Mesothelial cell of epicardium (in vitro differentiated cells): ENCODE results near the gene CHRM1. TPM values are rescaled to one million over a fixed set of nuclear protein-coding genes. Genes with fewer than 3 reads are reported as not detected.

Source experiments
- DNase-seq, 2 experiments: peaks; one replicate each; pipeline ENCODE4 v3.0.0; 2021; ENCODE audit warnings: low spot score in 2 of 2; ENCODE audit not compliant: unreplicated experiment in 2 of 2
- H3K27ac Mint-ChIP-seq: 2 replicates; pipeline ENCODE4 v1.8.0; 2021; ENCODE audit warnings: mixed read lengths
- H3K27me3 Mint-ChIP-seq: 2 replicates; pipeline ENCODE4 v1.8.0; 2021; ENCODE audit warnings: low read depth, mixed read lengths
- H3K36me3 Mint-ChIP-seq: 2 replicates; pipeline ENCODE4 v1.8.0; 2021; ENCODE audit warnings: mixed read lengths
- H3K4me1 Mint-ChIP-seq: 2 replicates; pipeline ENCODE4 v1.8.0; 2021; ENCODE audit warnings: mixed read lengths
- H3K4me3 Mint-ChIP-seq: 2 replicates; pipeline ENCODE4 v1.8.0; 2021; ENCODE audit warnings: mild to moderate bottlenecking, moderate library complexity, mixed read lengths
- H3K9me3 Mint-ChIP-seq: 2 replicates; pipeline ENCODE4 v1.8.0; 2021; ENCODE audit warnings: mixed read lengths
- total RNA-seq: library from RNA; stranded (reverse); gene quantifications from 3 replicates; pipeline ENCODE4 v1.2.1, GENCODE V29; 2021
- TF ChIP-seq, protein P1 (sequence below): fragments of 200-600 bp; sonication (generic); IDR thresholded peaks from one replicate; pipeline ENCODE4 v1.5.0; 2021; ENCODE audit warnings: antibody characterized with exemption; ENCODE audit not compliant: unreplicated experiment

CHRM1 gene
- total RNA-seq, 1 donor from 2014 or later: 0.09 TPM

GRCh38 chr11:62934496-62934785 is 13.3 kb upstream of the CHRM1 start:
- no peak for DNase-seq
- H3K27me3 Mint-ChIP-seq: peaks cover 5% of the 10 kb centered on the region
- H3K9me3 Mint-ChIP-seq: peaks cover 10% of the 10 kb centered on the region
- H3K27ac Mint-ChIP-seq: no peak overlapping the region
- no peaks in the 10 kb centered on the region for H3K36me3 Mint-ChIP-seq
- TF ChIP-seq, protein P1, sequence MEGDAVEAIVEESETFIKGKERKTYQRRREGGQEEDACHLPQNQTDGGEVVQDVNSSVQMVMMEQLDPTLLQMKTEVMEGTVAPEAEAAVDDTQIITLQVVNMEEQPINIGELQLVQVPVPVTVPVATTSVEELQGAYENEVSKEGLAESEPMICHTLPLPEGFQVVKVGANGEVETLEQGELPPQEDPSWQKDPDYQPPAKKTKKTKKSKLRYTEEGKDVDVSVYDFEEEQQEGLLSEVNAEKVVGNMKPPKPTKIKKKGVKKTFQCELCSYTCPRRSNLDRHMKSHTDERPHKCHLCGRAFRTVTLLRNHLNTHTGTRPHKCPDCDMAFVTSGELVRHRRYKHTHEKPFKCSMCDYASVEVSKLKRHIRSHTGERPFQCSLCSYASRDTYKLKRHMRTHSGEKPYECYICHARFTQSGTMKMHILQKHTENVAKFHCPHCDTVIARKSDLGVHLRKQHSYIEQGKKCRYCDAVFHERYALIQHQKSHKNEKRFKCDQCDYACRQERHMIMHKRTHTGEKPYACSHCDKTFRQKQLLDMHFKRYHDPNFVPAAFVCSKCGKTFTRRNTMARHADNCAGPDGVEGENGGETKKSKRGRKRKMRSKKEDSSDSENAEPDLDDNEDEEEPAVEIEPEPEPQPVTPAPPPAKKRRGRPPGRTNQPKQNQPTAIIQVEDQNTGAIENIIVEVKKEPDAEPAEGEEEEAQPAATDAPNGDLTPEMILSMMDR: no peak
- H3K4me1 Mint-ChIP-seq: peaks cover 20% of the 10 kb centered on the region
- H3K4me3 Mint-ChIP-seq: no peak overlapping the region

GRCh38 chr11:62933750-62934495 is 12.8 kb upstream of the CHRM1 start:
- Mint-ChIP-seq H3K36me3 (no peaks in the 10 kb centered on the region), H3K27me3 (peaks cover 8% of the 10 kb centered on the region), H3K9me3 (peaks cover 10% of the 10 kb centered on the region), H3K27ac (no peak overlapping the region), H3K4me1 (peaks cover 24% of the 10 kb centered on the region), H3K4me3 (no peak overlapping the region)
- DNase-seq: no peak
- TF ChIP-seq, protein P1: no peak

DNA sequence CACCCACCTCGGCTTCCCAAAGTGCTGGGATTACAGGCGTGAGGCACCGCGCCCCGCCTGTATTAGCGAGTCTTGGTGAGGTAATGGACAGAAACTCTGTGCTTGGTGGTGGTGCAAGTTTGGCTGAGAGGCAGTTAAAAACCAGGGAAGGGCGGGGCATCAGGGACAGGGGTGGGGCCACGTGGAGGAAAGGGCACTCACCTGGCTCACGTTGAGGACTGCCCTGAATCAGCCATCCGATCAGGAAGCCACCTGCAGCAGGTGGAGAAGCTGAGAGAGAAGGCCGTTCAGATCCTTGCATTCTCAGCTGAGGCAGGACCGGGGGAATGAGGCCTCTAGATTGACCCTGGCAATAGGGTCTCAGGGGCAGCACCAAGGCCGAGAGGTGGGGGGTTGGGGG is 12.1 kb upstream of the CHRM1 start:
- peaks cover 11% of the 10 kb centered on the region for H3K27me3 Mint-ChIP-seq
- DNase-seq: no peak
- H3K4me3 Mint-ChIP-seq: no peak overlapping the region
- H3K36me3 Mint-ChIP-seq: no peaks in the 10 kb centered on the region
- TF ChIP-seq, protein P1: no peak
- no peak overlapping the region for H3K27ac Mint-ChIP-seq
- H3K4me1 Mint-ChIP-seq: peaks cover 30% of the 10 kb centered on the region
- peaks cover 10% of the 10 kb centered on the region for H3K9me3 Mint-ChIP-seq

GRCh38 chr11:62931499-62932278 is 10.5 kb upstream of the CHRM1 start:
- TF ChIP-seq, protein P1: no peak
- Mint-ChIP-seq H3K4me1 (peaks cover 40% of the 10 kb centered on the region), H3K4me3 (no peak overlapping the region), H3K27me3 (peaks cover 27% of the 10 kb centered on the region), H3K9me3 (no peaks in the 10 kb centered on the region), H3K36me3 (no peaks in the 10 kb centered on the region), H3K27ac (no peak overlapping the region)
- no peak for DNase-seq

- Mint-ChIP-seq H3K9me3 (no peaks in the 10 kb centered on the region), H3K4me3 (no peak overlapping the region), H3K27me3 (peaks cover 37% of the 10 kb centered on the region), H3K4me1 (peaks cover 48% of the 10 kb centered on the region), H3K27ac (no peak overlapping the region), H3K36me3 (no peaks in the 10 kb centered on the region)
- TF ChIP-seq, protein P1: no peak
- DNase-seq: no peak
These were observed 9.5 kb upstream of the CHRM1 start for GRCh38 chr11:62930666-62931065.
